B cell (primary cell): ENCODE measurements around the gene HLA-DQB1. TPM values are rescaled to one million over a fixed set of nuclear protein-coding genes. Genes with fewer than 3 reads are reported as not detected.

Source experiments
- ATAC-seq: fragments of 200-7000 bp; cut with Tn5 transposase; one replicate; pipeline ENCODE4 v1.10.0; 2021; ENCODE audit warnings: low read depth, mild to moderate bottlenecking, moderate number of reproducible peaks, moderate library complexity
- CTCF ChIA-PET: fragments of 350-600 bp; sonication (Branson Sonifier 250); formaldehyde crosslinking; loops from one replicate; lab custom pipeline; 2021; ENCODE audit warnings: antibody characterized with exemption, inconsistent platforms; lab: Charles Lee
- POLR2A ChIA-PET: fragments of 350-600 bp; sonication (Branson Sonifier 250); formaldehyde crosslinking; loops from one replicate; lab custom pipeline; 2021; ENCODE audit warnings: antibody characterized with exemption; lab: Charles Lee
- DNase-seq: peaks from one replicate; pipeline ENCODE4 v3.0.0; 2013
- H2AFZ ChIP-seq: 2 replicates; pipeline ENCODE4 v1.6.1; 2012; ENCODE audit warnings: mild to moderate bottlenecking, low read depth, low read length; ENCODE audit not compliant: insufficient read depth, poor library complexity, severe bottlenecking
- H3K27ac ChIP-seq, 2 donors: 1 replicate in 1 of 2; 2 replicates in 1 of 2; pipeline ENCODE4 v1.5.1; 2012 to 2013; ENCODE audit warnings: low read length in 2 of 2, mild to moderate bottlenecking in 2 of 2, moderate library complexity in 1 of 2
- H3K27me3 ChIP-seq, 4 experiments: fragments of 200-600 bp in 1 of 4; sonication (generic) in 1 of 4; replicated peaks in 1 of 4; 1 replicate in 2 of 4; 2 replicates in 2 of 4; pipeline versions ENCODE4 v1.6.1 to v1.7.0; 2013 to 2016; ENCODE audit warnings: low read length in 3 of 4, mild to moderate bottlenecking in 2 of 4, mixed read lengths in 1 of 4, moderate library complexity in 1 of 4; ENCODE audit not compliant: insufficient read depth in 4 of 4, control insufficient read depth in 3 of 4; ENCODE audit errors: control extremely low read depth in 1 of 4
- H3K36me3 ChIP-seq, 2 experiments: replicated peaks in 1 of 2; 1 replicate in 1 of 2; 2 replicates in 1 of 2; pipeline versions ENCODE4 v1.6.1 to v1.7.1; 2013; ENCODE audit warnings: low read length in 1 of 2; ENCODE audit not compliant: insufficient read depth in 2 of 2, control insufficient read depth in 1 of 2; ENCODE audit errors: control extremely low read depth in 1 of 2, extremely low read depth in 1 of 2
- H3K4me1 ChIP-seq, 2 donors: fragments of 200-600 bp in 1 of 2; sonication (generic) in 1 of 2; 1 replicate in 1 of 2; 2 replicates in 1 of 2; pipeline versions ENCODE4 v1.5.1 to v1.6.1; 2013 to 2017; ENCODE audit warnings: low read length in 2 of 2; ENCODE audit not compliant: control insufficient read depth in 2 of 2, insufficient read depth in 2 of 2
- H3K4me2 ChIP-seq: replicated peaks from 2 replicates; pipeline ENCODE3; 2012; ENCODE audit warnings: mild to moderate bottlenecking, low read depth, low read length; ENCODE audit not compliant: poor library complexity, severe bottlenecking
- H3K4me3 ChIP-seq, 5 experiments: fragments of 200-600 bp in 1 of 5; sonication (generic) in 1 of 5; 1 replicate in 3 of 5; 2 replicates in 2 of 5; pipeline versions ENCODE4 v1.5.1 to v1.7.0; 2011 to 2016; ENCODE audit warnings: low read length in 4 of 5, mild to moderate bottlenecking in 4 of 5, low read depth in 2 of 5, control low read depth in 1 of 5, moderate library complexity in 1 of 5; ENCODE audit not compliant: insufficient read depth in 1 of 5; ENCODE audit errors: control extremely low read depth in 1 of 5, extremely low read depth in 1 of 5
- H3K79me2 ChIP-seq: fragments of 200-600 bp; sonication (generic); one replicate; pipeline ENCODE4 v1.6.0; 2016; ENCODE audit warnings: low read length; ENCODE audit not compliant: control insufficient read depth, insufficient read depth
- H3K9ac ChIP-seq: fragments of 200-600 bp; sonication (generic); 2 replicates; pipeline ENCODE4 v1.6.1; 2017; ENCODE audit warnings: mild to moderate bottlenecking, low read length, moderate library complexity
- H3K9me3 ChIP-seq, 3 donors: one replicate each; pipeline versions ENCODE4 v1.6.1 to v1.7.1; 2013; ENCODE audit warnings: low read length in 2 of 3; ENCODE audit not compliant: control insufficient read depth in 2 of 3, insufficient read depth in 1 of 3; ENCODE audit errors: control extremely low read depth in 1 of 3
- H4K20me1 ChIP-seq: 2 replicates; pipeline ENCODE4 v1.6.0; 2012; ENCODE audit warnings: mild to moderate bottlenecking, low read length; ENCODE audit not compliant: insufficient read depth, control insufficient read depth, poor library complexity, severe bottlenecking
- H3K27ac Mint-ChIP-seq: one replicate; pipeline ENCODE4 v1.8.0; 2021; ENCODE audit warnings: mixed read lengths
- H3K27me3 Mint-ChIP-seq: one replicate; pipeline ENCODE4 v1.8.0; 2021; ENCODE audit warnings: mixed read lengths
- H3K4me1 Mint-ChIP-seq: one replicate; pipeline ENCODE4 v1.8.0; 2021; ENCODE audit warnings: mixed read lengths
- H3K4me3 Mint-ChIP-seq: one replicate; pipeline ENCODE4 v1.8.0; 2021; ENCODE audit warnings: mixed read lengths
- H3K9me3 Mint-ChIP-seq: one replicate; pipeline ENCODE4 v1.8.0; 2022; ENCODE audit warnings: mixed read lengths; ENCODE audit not compliant: insufficient read depth
- EZH2 ChIP-seq: IDR thresholded peaks from 2 replicates; pipeline ENCODE4 v1.6.1; 2012; ENCODE audit warnings: borderline replicate concordance, low read depth, mild to moderate bottlenecking, moderate library complexity, low read length; ENCODE audit not compliant: insufficient read depth, poor library complexity, severe bottlenecking
- WGBS: methylation state at CpG from one replicate; pipeline ENCODE4 v1.1.5; 2013; ENCODE audit warnings: missing lambda C conversion rate; ENCODE audit not compliant: insufficient coverage; 5-methylcytosine and 5-hydroxymethylcytosine counted together
- intact Hi-C: fragments of 100-400 bp; cut with micrococcal nuclease; formaldehyde crosslinking; loops from one replicate; pipeline ENCODE4 v1.10.0; 2022
- polyA plus RNA-seq: library from polyadenylated mRNA; depleted of rRNA; stranded (reverse); fragments of >200 nt; gene quantifications from 2 replicates; pipeline ENCODE4 v1.2.3, GENCODE V29; 2012
- total RNA-seq, 2 donors: library from RNA; stranded (reverse); fragments of 120-200 nt in 1 of 2; gene quantifications; 1 replicate in 1 of 2; 2 replicates in 1 of 2; pipeline versions ENCODE4 v1.2.3 to v1.2.4, GENCODE V29; 2013 to 2022
- TF ChIP-seq, protein P1 (sequence below): fragments of 200-600 bp; IDR thresholded peaks from one replicate; pipeline ENCODE4 v1.8.0; 2022; ENCODE audit warnings: antibody characterized with exemption, mild to moderate bottlenecking

HLA-DQB1 gene
- total and polyA plus RNA-seq, 2 donors (not counting 1 experiment from before 2014, with no cell fraction given) = 267 to 986 TPM

DNA sequence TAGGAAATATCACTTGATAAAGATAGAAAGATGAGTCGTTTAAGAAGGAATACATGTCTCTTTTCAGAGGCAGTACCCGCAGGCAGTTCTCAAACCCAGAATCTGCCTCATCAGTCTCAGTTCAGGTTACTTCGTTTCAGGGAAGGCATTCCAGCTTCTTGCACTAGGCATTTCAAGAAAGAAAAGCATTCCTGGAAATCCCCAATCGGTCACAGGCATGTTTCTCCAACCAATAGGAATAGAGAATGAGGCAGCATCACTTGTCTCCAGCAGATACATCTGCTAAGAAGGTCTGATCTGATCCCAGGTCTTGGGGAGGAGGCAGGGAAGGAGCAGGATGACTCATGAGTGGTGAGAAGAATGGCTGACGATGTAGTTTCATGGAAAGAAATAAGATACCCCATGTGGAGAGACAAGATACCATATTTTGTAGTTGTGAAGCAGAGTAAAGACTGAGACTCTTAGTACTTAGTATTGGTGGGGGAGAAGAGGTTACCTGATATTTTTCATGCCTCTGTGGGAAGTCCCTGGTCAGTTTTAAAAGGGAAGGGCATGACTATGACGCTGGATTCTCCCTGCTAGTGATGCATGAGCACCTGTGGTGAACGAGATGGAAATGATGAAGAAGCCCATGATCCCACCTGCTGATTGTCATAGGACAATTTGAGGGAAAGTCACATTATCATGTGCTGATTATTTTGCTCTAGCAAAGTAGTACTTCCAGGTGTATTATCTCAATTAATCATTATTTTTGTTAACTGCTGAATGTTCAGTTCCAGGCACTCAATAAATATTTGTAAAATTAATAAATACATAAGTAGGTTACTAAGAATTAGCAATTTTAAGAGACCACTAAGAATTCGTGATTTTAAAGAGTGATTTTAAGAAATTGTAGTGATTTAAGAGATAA is 56.5 kb downstream of the HLA-DQB1 start:
- ATAC-seq (peak; percentile 88), DNase-seq (peak; percentile 99)
- Mint-ChIP-seq H3K4me1 (peaks cover 59% of the 10 kb centered on the region), H3K27me3 (no peaks in the 10 kb centered on the region), H3K9me3 (peaks cover 2% of the 10 kb centered on the region), H3K4me3 (no peak overlapping the region), H3K27ac (no peak overlapping the region)
- Histone ChIP-seq H3K4me1 (peaks cover 47 to 53% of the 10 kb centered on the region in 2 donors), H3K79me2 (peaks cover 37% of the 10 kb centered on the region), H2AFZ (no peak overlapping the region), H3K9ac (peak overlapping the region; percentile 82), H3K4me3 (peak overlapping the region in 4 of 5 experiments; percentile 25 to 41 (median 30)), H3K9me3 (no peaks in the 10 kb centered on the region), H4K20me1 (no peaks in the 10 kb centered on the region), H3K36me3 (no peaks in the 10 kb centered on the region), H3K4me2 (peak overlapping the region; percentile 76), H3K27me3 (no peaks in the 10 kb centered on the region), H3K27ac (peak overlapping the region; percentile 99 to 100)
- POLR2A ChIA-PET = interaction anchor here (0.8 to 3.2 kb wide), 8 partner anchors 8 to 57 kb away, joined by 3 to 34 read pairs (median 4); partner anchors contain the start of gene HLA-DQB1
- 0% methylated on average over 3 of the region's 8 CpGs for WGBS
- CTCF ChIA-PET = interaction anchor here (1.1 kb wide), 1 partner anchor 12 kb away, joined by 7 read pairs; no protein-coding TSS in a partner anchor
- TF ChIP-seq, protein P1, sequence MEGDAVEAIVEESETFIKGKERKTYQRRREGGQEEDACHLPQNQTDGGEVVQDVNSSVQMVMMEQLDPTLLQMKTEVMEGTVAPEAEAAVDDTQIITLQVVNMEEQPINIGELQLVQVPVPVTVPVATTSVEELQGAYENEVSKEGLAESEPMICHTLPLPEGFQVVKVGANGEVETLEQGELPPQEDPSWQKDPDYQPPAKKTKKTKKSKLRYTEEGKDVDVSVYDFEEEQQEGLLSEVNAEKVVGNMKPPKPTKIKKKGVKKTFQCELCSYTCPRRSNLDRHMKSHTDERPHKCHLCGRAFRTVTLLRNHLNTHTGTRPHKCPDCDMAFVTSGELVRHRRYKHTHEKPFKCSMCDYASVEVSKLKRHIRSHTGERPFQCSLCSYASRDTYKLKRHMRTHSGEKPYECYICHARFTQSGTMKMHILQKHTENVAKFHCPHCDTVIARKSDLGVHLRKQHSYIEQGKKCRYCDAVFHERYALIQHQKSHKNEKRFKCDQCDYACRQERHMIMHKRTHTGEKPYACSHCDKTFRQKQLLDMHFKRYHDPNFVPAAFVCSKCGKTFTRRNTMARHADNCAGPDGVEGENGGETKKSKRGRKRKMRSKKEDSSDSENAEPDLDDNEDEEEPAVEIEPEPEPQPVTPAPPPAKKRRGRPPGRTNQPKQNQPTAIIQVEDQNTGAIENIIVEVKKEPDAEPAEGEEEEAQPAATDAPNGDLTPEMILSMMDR = no peak
- TF ChIP-seq EZH2 = no peak
- intact Hi-C loops = loop anchor here (1.0 to 10.0 kb wide), 4 partner anchors 13 to 335 kb away; partner anchors contain the start of genes HLA-DMB, HLA-DQA1 and HLA-DQB1

Other genes with a start within 250 kb of the HLA-DQB1 start
- 2,785 and 2,881 TPM in 2 replicates for gene HLA-DRA, start 226.8 kb downstream of the HLA-DQB1 start, total RNA-seq
- 4,498 and 4,999 TPM in 2 replicates for gene HLA-DRA, start 226.8 kb downstream of the HLA-DQB1 start, polyA plus RNA-seq
- gene HLA-DRB5, start 136.4 kb downstream of the HLA-DQB1 start, total RNA-seq = 174 and 184 TPM in 2 replicates
- 23.8 and 112 TPM in 2 replicates for gene HLA-DRB5, start 136.4 kb downstream of the HLA-DQB1 start, polyA plus RNA-seq
- 559 and 584 TPM in 2 replicates for gene HLA-DRB1, start 76.8 kb downstream of the HLA-DQB1 start, total RNA-seq
- gene HLA-DRB1, start 76.8 kb downstream of the HLA-DQB1 start, polyA plus RNA-seq = 1,038 and 1,240 TPM in 2 replicates
- 463 and 489 TPM in 2 replicates for gene HLA-DQA1, start 29.3 kb downstream of the HLA-DQB1 start, total RNA-seq
- 260 and 486 TPM in 2 replicates for gene HLA-DQA1, start 29.3 kb downstream of the HLA-DQB1 start, polyA plus RNA-seq
- gene HLA-DQA2, start 74.7 kb upstream of the HLA-DQB1 start, total RNA-seq = 171 and 173 TPM in 2 replicates
- gene HLA-DQA2, start 74.7 kb upstream of the HLA-DQB1 start, polyA plus RNA-seq = 14.5 and 35.9 TPM in 2 replicates
- 109 and 112 TPM in 2 replicates for gene HLA-DQB2, start 96.9 kb upstream of the HLA-DQB1 start, total RNA-seq
- gene HLA-DQB2, start 96.9 kb upstream of the HLA-DQB1 start, polyA plus RNA-seq = 41.1 and 111 TPM in 2 replicates
- gene HLA-DOB, start 150.3 kb upstream of the HLA-DQB1 start, total RNA-seq = 109 TPM in 2 replicates
- 198 and 231 TPM in 2 replicates for gene HLA-DOB, start 150.3 kb upstream of the HLA-DQB1 start, polyA plus RNA-seq
- 126 and 135 TPM in 2 replicates for gene TAP2, start 172.1 kb upstream of the HLA-DQB1 start, total RNA-seq
- gene TAP2, start 172.1 kb upstream of the HLA-DQB1 start, polyA plus RNA-seq = 66.1 and 81.2 TPM in 2 replicates
- 127 and 129 TPM in 2 replicates for gene PSMB8, start 177.4 kb upstream of the HLA-DQB1 start, total RNA-seq
- 256 and 257 TPM in 2 replicates for gene PSMB8, start 177.4 kb upstream of the HLA-DQB1 start, polyA plus RNA-seq
- gene TAP1, start 187.0 kb upstream of the HLA-DQB1 start, total RNA-seq = 126 and 131 TPM in 2 replicates
- 162 and 184 TPM in 2 replicates for gene TAP1, start 187.0 kb upstream of the HLA-DQB1 start, polyA plus RNA-seq
- gene PSMB9, start 187.5 kb upstream of the HLA-DQB1 start, total RNA-seq = 174 and 181 TPM in 2 replicates
- 190 and 242 TPM in 2 replicates for gene PSMB9, start 187.5 kb upstream of the HLA-DQB1 start, polyA plus RNA-seq